SU-DHL-6 (cell line): ENCODE results near the gene SMURF2.
"Not testable (repeated sequence)": the region's sequence is repeated elsewhere in the genome, so short reads cannot be mapped to it uniquely, and the experiment has no call there.

Experiments
- H2AFZ ChIP-seq: fragments of 200-600 bp; sonication (generic); 2 replicates; pipeline ENCODE4 v1.6.1; 2014; ENCODE audit warnings: low read depth, mild to moderate bottlenecking, moderate library complexity, mixed read lengths, antibody characterized with exemption, low read length; ENCODE audit not compliant: severe bottlenecking
- H3F3A ChIP-seq: fragments of 200-600 bp; shearing (Covaris generic); 2 replicates; pipeline ENCODE4 v1.6.0; 2016; ENCODE audit warnings: antibody characterized with exemption, mild to moderate bottlenecking; ENCODE audit not compliant: insufficient read depth
- H3K27ac ChIP-seq: fragments of 200-600 bp; sonication (generic); 2 replicates; pipeline ENCODE4 v1.5.1; 2016; ENCODE audit warnings: low read depth, mild to moderate bottlenecking, low read length, moderate library complexity, mixed read lengths
- H3K27me3 ChIP-seq: fragments of 200-600 bp; sonication (generic), shearing (Covaris generic); 2 replicates; pipeline ENCODE4 v1.6.0; 2014; ENCODE audit warnings: mild to moderate bottlenecking, low read length
- H3K36me3 ChIP-seq: fragments of 200-600 bp; sonication (generic); 2 replicates; pipeline ENCODE4 v1.6.1; 2014; ENCODE audit warnings: mild to moderate bottlenecking, low read length, mixed read lengths
- H3K4me2 ChIP-seq: fragments of 300-600, 200-600 bp; shearing (Covaris generic), sonication (generic); 2 replicates; pipeline ENCODE4 v1.6.0; 2014; ENCODE audit warnings: low read length, low read depth, mild to moderate bottlenecking; ENCODE audit not compliant: poor library complexity, severe bottlenecking
- H3K4me3 ChIP-seq: fragments of 200-600 bp; sonication (generic); 2 replicates; pipeline ENCODE4 v1.5.1; 2014; ENCODE audit warnings: antibody characterized with exemption, low read length, mild to moderate bottlenecking, mixed read lengths; ENCODE audit not compliant: insufficient read depth, poor library complexity, severe bottlenecking
- H3K79me2 ChIP-seq: fragments of 200-600 bp; sonication (generic); 2 replicates; pipeline ENCODE4 v1.6.1; 2014; ENCODE audit warnings: mild to moderate bottlenecking, low read length, moderate library complexity; ENCODE audit not compliant: insufficient read depth
- H3K9ac ChIP-seq: fragments of 200-600 bp; sonication (generic); 2 replicates; pipeline ENCODE4 v1.7.0; 2014; ENCODE audit warnings: mild to moderate bottlenecking, low read length
- H3K9me2 ChIP-seq: fragments of 200-600 bp; sonication (generic); replicated peaks from 2 replicates; pipeline ENCODE4 v1.6.1; 2014; ENCODE audit warnings: low read length; ENCODE audit not compliant: insufficient read depth
- H3K9me3 ChIP-seq: fragments of 200-600 bp; sonication (generic); 2 replicates; pipeline ENCODE4 v1.6.1; 2014; ENCODE audit warnings: low read length, mixed read lengths; ENCODE audit not compliant: insufficient read depth
- H4K20me1 ChIP-seq: fragments of 200-600 bp; sonication (generic); 2 replicates; pipeline ENCODE4 v1.6.1; 2014; ENCODE audit warnings: low read depth, mild to moderate bottlenecking, antibody characterized with exemption, low read length, moderate library complexity, mixed read lengths
- EZH2phosphoT487 ChIP-seq: fragments of 200-600 bp; sonication (generic), shearing (Covaris generic); conservative IDR thresholded peaks from 2 replicates; pipeline ENCODE4 v1.6.1; 2018; ENCODE audit warnings: mild to moderate bottlenecking, antibody characterized with exemption, low read length, moderate library complexity, mixed read lengths
- TF ChIP-seq, protein P1 (sequence below): fragments of 200-600 bp; sonication (generic); IDR thresholded peaks from one replicate; pipeline ENCODE4 v1.5.1; 2017; ENCODE audit warnings: antibody characterized with exemption, mild to moderate bottlenecking, low read length, moderate library complexity; ENCODE audit not compliant: insufficient read depth, poor library complexity, severe bottlenecking

Gene SMURF2

DNA sequence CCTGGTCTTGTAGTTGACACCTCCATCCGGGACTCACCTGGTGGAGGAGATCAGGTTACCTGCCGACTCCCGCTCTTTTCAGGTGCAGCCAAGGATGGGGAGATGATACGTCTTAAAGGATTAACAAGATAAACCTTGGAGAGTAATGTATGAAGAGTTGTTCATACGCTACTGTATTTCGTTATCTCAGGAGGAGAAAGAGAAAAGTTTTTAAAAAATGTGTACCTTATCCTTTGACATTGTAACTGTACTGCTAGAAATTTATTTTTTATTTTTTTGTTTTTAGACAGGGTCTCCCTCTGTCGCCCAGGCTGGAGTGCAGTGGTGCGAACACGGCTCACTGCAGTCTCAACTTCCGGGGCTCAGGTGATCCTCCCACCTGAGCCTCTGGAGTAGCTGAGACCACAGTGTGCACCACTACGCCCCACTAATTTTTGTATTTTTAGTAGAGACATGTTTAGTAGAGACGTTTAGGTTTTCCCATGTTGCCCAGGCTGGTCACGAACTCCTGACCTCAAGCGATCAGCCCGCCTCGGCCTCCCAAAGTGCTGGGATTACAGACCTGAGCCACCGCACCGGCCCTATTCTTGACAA lies 764 bp upstream of the SMURF2 start:
- peaks cover 10% of the 10 kb centered on the region for H3K79me2 ChIP-seq
- no peaks in the 10 kb centered on the region for H3K36me3 ChIP-seq
- H4K20me1 ChIP-seq, result peaks cover 7% of the 10 kb centered on the region; the same call in 1 of the 2 replicates
- peak overlapping the region; percentile 93 for H3K4me2 ChIP-seq
- TF ChIP-seq, protein P1, sequence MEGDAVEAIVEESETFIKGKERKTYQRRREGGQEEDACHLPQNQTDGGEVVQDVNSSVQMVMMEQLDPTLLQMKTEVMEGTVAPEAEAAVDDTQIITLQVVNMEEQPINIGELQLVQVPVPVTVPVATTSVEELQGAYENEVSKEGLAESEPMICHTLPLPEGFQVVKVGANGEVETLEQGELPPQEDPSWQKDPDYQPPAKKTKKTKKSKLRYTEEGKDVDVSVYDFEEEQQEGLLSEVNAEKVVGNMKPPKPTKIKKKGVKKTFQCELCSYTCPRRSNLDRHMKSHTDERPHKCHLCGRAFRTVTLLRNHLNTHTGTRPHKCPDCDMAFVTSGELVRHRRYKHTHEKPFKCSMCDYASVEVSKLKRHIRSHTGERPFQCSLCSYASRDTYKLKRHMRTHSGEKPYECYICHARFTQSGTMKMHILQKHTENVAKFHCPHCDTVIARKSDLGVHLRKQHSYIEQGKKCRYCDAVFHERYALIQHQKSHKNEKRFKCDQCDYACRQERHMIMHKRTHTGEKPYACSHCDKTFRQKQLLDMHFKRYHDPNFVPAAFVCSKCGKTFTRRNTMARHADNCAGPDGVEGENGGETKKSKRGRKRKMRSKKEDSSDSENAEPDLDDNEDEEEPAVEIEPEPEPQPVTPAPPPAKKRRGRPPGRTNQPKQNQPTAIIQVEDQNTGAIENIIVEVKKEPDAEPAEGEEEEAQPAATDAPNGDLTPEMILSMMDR, result no peak
- TF ChIP-seq EZH2phosphoT487, result no peak
- H3K27me3 ChIP-seq, result no peaks in the 10 kb centered on the region
- 0 out of 2 replicates have a peak overlapping the region, but pooled peaks have one; percentile 9 for H3K27ac ChIP-seq
- peaks cover 12% of the 10 kb centered on the region for H3F3A ChIP-seq
- H2AFZ ChIP-seq, result peak overlapping the region; percentile 93
- peak overlapping the region; percentile 76 for H3K4me3 ChIP-seq
- no peaks in the 10 kb centered on the region for H3K9me2 ChIP-seq
- H3K9ac ChIP-seq, result peak overlapping the region; percentile 68
- H3K9me3 ChIP-seq, result no peaks in the 10 kb centered on the region

DNA sequence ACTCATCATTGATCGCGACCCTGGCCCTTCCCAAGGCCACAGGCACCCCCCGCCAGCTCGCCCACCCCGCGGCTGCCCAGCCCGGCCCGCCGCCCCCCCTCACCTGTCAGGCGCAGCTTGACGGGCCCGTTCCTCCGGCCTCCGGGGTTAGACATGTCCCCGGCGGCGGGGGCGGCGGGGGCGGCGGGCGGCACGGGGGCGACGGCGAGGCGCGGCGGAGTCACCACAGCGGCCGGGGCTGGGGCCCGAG lies 456 bp downstream of the SMURF2 start:
- Histone ChIP-seq H3K36me3 (no peaks in the 10 kb centered on the region), H4K20me1 (peaks cover 7% of the 10 kb centered on the region; the same call in 1 of the 2 replicates), H3K4me3 (peak overlapping the region; percentile 84), H3K4me2 (peak overlapping the region; percentile 67), H3K27me3 (no peaks in the 10 kb centered on the region), H3K9ac (peak overlapping the region; percentile 68), H3K27ac (no peak overlapping the region), H3K9me2 (no peaks in the 10 kb centered on the region), H2AFZ (peak overlapping the region; percentile 32), H3K9me3 (no peaks in the 10 kb centered on the region), H3K79me2 (peaks cover 22% of the 10 kb centered on the region), H3F3A (peaks cover 12% of the 10 kb centered on the region)
- TF ChIP-seq, protein P1, result no peak
- no peak for TF ChIP-seq EZH2phosphoT487

DNA sequence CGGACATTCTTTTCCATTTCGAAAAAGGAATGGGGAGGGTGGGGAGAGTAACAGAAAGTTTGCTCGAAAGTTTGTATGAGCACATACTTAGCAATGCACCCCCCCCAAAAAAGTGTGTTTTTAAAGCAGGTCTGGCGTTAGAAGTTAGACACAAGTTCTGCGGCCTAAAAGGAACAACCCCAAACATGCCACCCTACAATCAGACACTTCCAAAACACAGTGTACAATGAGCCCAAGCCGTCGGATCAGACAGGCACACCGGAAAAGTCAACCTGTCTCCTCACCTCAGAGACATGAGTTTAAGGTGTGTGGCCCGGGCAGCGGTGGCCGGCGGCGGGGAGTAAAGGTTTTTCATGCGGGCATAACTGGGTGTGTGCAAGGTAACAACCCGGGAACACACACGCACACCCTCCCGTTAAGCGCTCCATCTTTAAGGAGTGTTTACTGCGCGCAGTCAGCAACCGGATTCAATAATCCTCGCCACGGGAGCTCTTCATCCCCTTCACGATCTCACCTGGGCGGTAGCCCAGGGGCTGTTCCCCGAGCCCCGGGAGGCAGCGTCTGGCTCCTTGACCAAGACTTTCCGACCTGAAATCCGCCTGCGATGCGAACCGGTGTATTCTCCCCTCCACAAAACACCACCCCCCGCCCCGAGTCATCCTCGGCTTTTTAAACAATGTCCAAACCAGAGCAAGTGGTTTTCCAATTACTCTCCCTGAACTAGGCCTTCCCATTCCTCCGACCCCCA lies 955 bp downstream of the SMURF2 start:
- not testable (repeated sequence) for H4K20me1 ChIP-seq, H3K9me3 ChIP-seq, H3K27ac ChIP-seq, H3K9me2 ChIP-seq, H3K27me3 ChIP-seq, H3K36me3 ChIP-seq
- H3K4me3 ChIP-seq, result peak overlapping the region; percentile 84
- H3K4me2 ChIP-seq, result peak overlapping the region; percentile 67
- peaks cover 27% of the 10 kb centered on the region for H3K79me2 ChIP-seq
- H2AFZ ChIP-seq, result peak overlapping the region; percentile 32
- peaks cover 12% of the 10 kb centered on the region for H3F3A ChIP-seq
- H3K9ac ChIP-seq, result peak overlapping the region; percentile 68

DNA sequence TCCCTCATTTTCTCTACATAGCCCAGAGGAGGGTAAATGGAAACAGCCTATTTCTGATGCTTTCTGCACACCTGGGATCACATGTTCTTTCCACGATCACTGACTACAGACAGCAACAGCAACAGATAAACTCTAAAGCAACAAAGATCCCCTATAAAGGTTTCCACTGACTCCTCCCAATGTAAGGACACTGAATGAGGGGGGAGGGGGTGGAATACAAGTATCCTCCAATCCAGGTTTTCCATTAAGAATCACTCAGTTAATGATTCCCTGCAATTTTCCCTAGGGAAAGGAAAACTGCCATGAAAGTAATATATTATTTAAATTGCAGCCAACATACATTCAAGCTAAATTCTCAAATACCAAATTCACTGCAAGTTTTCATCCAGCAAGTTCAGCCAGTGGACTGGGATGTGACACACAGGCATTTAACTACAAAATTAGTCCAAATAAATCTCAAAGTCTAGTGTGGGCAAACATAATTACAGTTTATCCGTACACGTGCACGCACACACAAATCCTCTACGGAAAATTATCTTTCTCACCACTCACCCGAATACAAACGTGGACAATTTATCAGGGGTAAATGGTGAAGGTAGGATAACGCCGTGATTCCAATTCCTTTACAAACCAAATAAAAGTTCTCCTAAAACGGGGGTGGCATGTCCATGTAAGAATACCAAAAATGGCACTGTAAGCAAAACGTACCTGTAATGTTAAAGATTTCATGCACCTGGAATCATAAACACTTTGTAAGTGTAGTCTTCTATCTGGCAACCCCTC lies 1.7 kb downstream of the SMURF2 start:
- H3K9me3 ChIP-seq, H2AFZ ChIP-seq, H3K9me2 ChIP-seq, H3K27me3 ChIP-seq, H3K36me3 ChIP-seq, H3K27ac ChIP-seq, H4K20me1 ChIP-seq: not testable (repeated sequence)
- peaks cover 34% of the 10 kb centered on the region for H3K79me2 ChIP-seq
- peak overlapping the region; percentile 68; the same call in 1 of the 2 replicates for H3K9ac ChIP-seq
- peak overlapping the region; percentile 67 for H3K4me2 ChIP-seq
- peak overlapping the region; percentile 84 for H3K4me3 ChIP-seq
- H3F3A ChIP-seq, result peaks cover 12% of the 10 kb centered on the region
